HEK293 (cell line): ENCODE data around the gene PIP4K2B.
A peak's percentile ranks its signal among the peaks of the same experiment; 100 is the strongest.

Experiments
- GFI1B ChIP-seq: fragments of 450-650 bp; formaldehyde crosslinking; IDR thresholded peaks from 2 replicates; pipeline ENCODE4 v1.5.1; 2016; ENCODE audit warnings: missing biosample characterization, missing genetic modification characterization
- HOXA7 ChIP-seq: sonication (generic); formaldehyde crosslinking; IDR thresholded peaks from 2 replicates; pipeline ENCODE4 v1.8.1; 2022; ENCODE audit warnings: missing genetic modification reagents, borderline replicate concordance
- HOXD13 ChIP-seq: sonication (generic); formaldehyde crosslinking; IDR thresholded peaks from 2 replicates; pipeline ENCODE4 v1.8.0; 2022; ENCODE audit warnings: missing genetic modification reagents, borderline replicate concordance
- IKZF3 ChIP-seq: fragments of 450-650 bp; IDR thresholded peaks from 2 replicates; pipeline ENCODE4 v1.5.0; 2018; ENCODE audit warnings: missing biosample characterization, mild to moderate bottlenecking, missing genetic modification characterization, moderate library complexity
- KLF7 ChIP-seq: fragments of 450-650 bp; formaldehyde crosslinking; IDR thresholded peaks from 2 replicates; pipeline ENCODE4 v1.5.1; 2016; ENCODE audit warnings: missing biosample characterization, missing genetic modification characterization, borderline replicate concordance
- OVOL3 ChIP-seq: fragments of 450-650 bp; formaldehyde crosslinking; IDR thresholded peaks from 2 replicates; pipeline ENCODE4 v1.5.1; 2016; ENCODE audit warnings: missing biosample characterization, missing genetic modification characterization
- PRDM1 ChIP-seq: fragments of 450-650 bp; formaldehyde crosslinking; IDR thresholded peaks from 2 replicates; pipeline ENCODE4; 2016; ENCODE audit warnings: missing biosample characterization, missing genetic modification characterization
- ZEB2 ChIP-seq: fragments of 450-650 bp; formaldehyde crosslinking; IDR thresholded peaks from 2 replicates; pipeline ENCODE4 v1.5.1; 2016; ENCODE audit warnings: missing biosample characterization, missing genetic modification characterization
- ZFP41 ChIP-seq: fragments of 450-650 bp; formaldehyde crosslinking; IDR thresholded peaks from 2 replicates; pipeline ENCODE4 v1.5.1; 2016; ENCODE audit warnings: missing biosample characterization, missing genetic modification characterization, borderline replicate concordance
- ZIC2 ChIP-seq: fragments of 450-650 bp; formaldehyde crosslinking; IDR thresholded peaks from 2 replicates; pipeline ENCODE4 v1.5.1; 2016; ENCODE audit warnings: missing biosample characterization, missing genetic modification characterization
- ZNF10 ChIP-seq: fragments of 450-650 bp; formaldehyde crosslinking; IDR thresholded peaks from 2 replicates; pipeline ENCODE4 v1.5.1; 2017; ENCODE audit warnings: missing biosample characterization, missing genetic modification characterization
- ZNF121 ChIP-seq: fragments of 450-650 bp; formaldehyde crosslinking; IDR thresholded peaks from 2 replicates; pipeline ENCODE4 v1.5.1; 2016; ENCODE audit warnings: missing biosample characterization, missing genetic modification characterization
- ZNF155 ChIP-seq: fragments of 450-650 bp; formaldehyde crosslinking; IDR thresholded peaks from 2 replicates; pipeline ENCODE4 v1.5.1; 2016; ENCODE audit warnings: missing biosample characterization, missing genetic modification characterization
- ZNF157 ChIP-seq: fragments of 450-650 bp; formaldehyde crosslinking; IDR thresholded peaks from 2 replicates; pipeline ENCODE4 v1.5.1; 2016; ENCODE audit warnings: missing biosample characterization, missing genetic modification characterization
- ZNF211 ChIP-seq: fragments of 450-650 bp; formaldehyde crosslinking; IDR thresholded peaks from 2 replicates; pipeline ENCODE4 v1.5.1; 2016; ENCODE audit warnings: low read depth, missing biosample characterization, missing genetic modification characterization
- ZNF221 ChIP-seq: fragments of 450-650 bp; formaldehyde crosslinking; IDR thresholded peaks from 2 replicates; pipeline ENCODE4 v1.5.1; 2017; ENCODE audit warnings: missing biosample characterization, missing genetic modification characterization, borderline replicate concordance
- ZNF23 ChIP-seq: fragments of 450-650 bp; formaldehyde crosslinking; IDR thresholded peaks from 2 replicates; pipeline ENCODE4 v1.5.1; 2016; ENCODE audit warnings: missing biosample characterization, missing genetic modification characterization, borderline replicate concordance
- ZNF24 ChIP-seq: fragments of 450-650 bp; formaldehyde crosslinking; IDR thresholded peaks from 2 replicates; pipeline ENCODE4 v1.5.1; 2016; ENCODE audit warnings: missing biosample characterization, missing genetic modification characterization
- ZNF311 ChIP-seq: fragments of 450-650 bp; formaldehyde crosslinking; IDR thresholded peaks from 2 replicates; pipeline ENCODE4 v1.5.1; 2017; ENCODE audit warnings: missing biosample characterization, missing genetic modification characterization, borderline replicate concordance
- ZNF324 ChIP-seq: fragments of 450-650 bp; formaldehyde crosslinking; IDR thresholded peaks from 2 replicates; pipeline ENCODE4 v1.5.1; 2016; ENCODE audit warnings: missing biosample characterization, missing genetic modification characterization
- ZNF354C ChIP-seq: fragments of 450-650 bp; formaldehyde crosslinking; IDR thresholded peaks from 2 replicates; pipeline ENCODE4 v1.5.1; 2016; ENCODE audit warnings: missing biosample characterization, missing genetic modification characterization, low read depth, borderline replicate concordance
- ZNF433 ChIP-seq: fragments of 450-650 bp; formaldehyde crosslinking; IDR thresholded peaks from 2 replicates; pipeline ENCODE4 v1.5.1; 2016; ENCODE audit warnings: missing biosample characterization, missing genetic modification characterization, low read depth
- ZNF514 ChIP-seq: fragments of 450-650 bp; formaldehyde crosslinking; IDR thresholded peaks from 2 replicates; pipeline ENCODE4 v1.5.1; 2016; ENCODE audit warnings: missing biosample characterization, missing genetic modification characterization
- ZNF521 ChIP-seq: fragments of 450-650 bp; formaldehyde crosslinking; IDR thresholded peaks from 2 replicates; pipeline ENCODE4 v1.5.1; 2017; ENCODE audit warnings: missing biosample characterization, mild to moderate bottlenecking, missing genetic modification characterization
- ZNF529 ChIP-seq: fragments of 450-650 bp; formaldehyde crosslinking; IDR thresholded peaks from 2 replicates; pipeline ENCODE4 v1.5.1; 2017; ENCODE audit warnings: missing genetic modification characterization, missing biosample characterization; ENCODE audit not compliant: insufficient replicate concordance
- ZNF530 ChIP-seq: fragments of 450-650 bp; formaldehyde crosslinking; IDR thresholded peaks from 2 replicates; pipeline ENCODE4 v1.5.1; 2016; ENCODE audit warnings: low read depth, missing biosample characterization, missing genetic modification characterization
- ZNF548 ChIP-seq: fragments of 450-650 bp; formaldehyde crosslinking; IDR thresholded peaks from 2 replicates; pipeline ENCODE4 v1.5.1; 2016; ENCODE audit warnings: missing biosample characterization, missing genetic modification characterization
- ZNF571 ChIP-seq: fragments of 450-650 bp; formaldehyde crosslinking; IDR thresholded peaks from 2 replicates; pipeline ENCODE4 v1.5.0; 2017; ENCODE audit warnings: missing biosample characterization, missing genetic modification characterization
- ZNF624 ChIP-seq: fragments of 450-650 bp; formaldehyde crosslinking; IDR thresholded peaks from 2 replicates; pipeline ENCODE4 v1.5.1; 2017; ENCODE audit warnings: missing biosample characterization, missing genetic modification characterization
- ZNF626 ChIP-seq: fragments of 450-650 bp; sonication (Bioruptor Pico); formaldehyde crosslinking; IDR thresholded peaks from 2 replicates; pipeline ENCODE4 v1.5.1; 2018; ENCODE audit warnings: missing biosample characterization, missing genetic modification characterization, inconsistent platforms
- ZNF791 ChIP-seq: fragments of 450-650 bp; formaldehyde crosslinking; IDR thresholded peaks from 2 replicates; pipeline ENCODE4 v1.5.1; 2016; ENCODE audit warnings: missing biosample characterization, missing genetic modification characterization
- ZSCAN4 ChIP-seq: fragments of 450-650 bp; formaldehyde crosslinking; IDR thresholded peaks from 2 replicates; pipeline ENCODE4 v1.5.1; 2017; ENCODE audit warnings: missing biosample characterization, missing genetic modification characterization
- ZSCAN5A ChIP-seq: fragments of 450-650 bp; formaldehyde crosslinking; IDR thresholded peaks from 2 replicates; pipeline ENCODE4 v1.5.1; 2016; ENCODE audit warnings: missing biosample characterization, missing genetic modification characterization
- TF ChIP-seq, protein P1 (sequence below): fragments of 450-650 bp; IDR thresholded peaks from 2 replicates; pipeline ENCODE4 v1.5.1; 2018; ENCODE audit warnings: missing biosample characterization, missing genetic modification characterization
- TF ChIP-seq, protein P2 (sequence below): fragments of 450-650 bp; formaldehyde crosslinking; IDR thresholded peaks from 2 replicates; pipeline ENCODE4 v1.5.1; 2016; ENCODE audit warnings: missing biosample characterization, missing genetic modification characterization, borderline replicate concordance

The PIP4K2B gene

DNA sequence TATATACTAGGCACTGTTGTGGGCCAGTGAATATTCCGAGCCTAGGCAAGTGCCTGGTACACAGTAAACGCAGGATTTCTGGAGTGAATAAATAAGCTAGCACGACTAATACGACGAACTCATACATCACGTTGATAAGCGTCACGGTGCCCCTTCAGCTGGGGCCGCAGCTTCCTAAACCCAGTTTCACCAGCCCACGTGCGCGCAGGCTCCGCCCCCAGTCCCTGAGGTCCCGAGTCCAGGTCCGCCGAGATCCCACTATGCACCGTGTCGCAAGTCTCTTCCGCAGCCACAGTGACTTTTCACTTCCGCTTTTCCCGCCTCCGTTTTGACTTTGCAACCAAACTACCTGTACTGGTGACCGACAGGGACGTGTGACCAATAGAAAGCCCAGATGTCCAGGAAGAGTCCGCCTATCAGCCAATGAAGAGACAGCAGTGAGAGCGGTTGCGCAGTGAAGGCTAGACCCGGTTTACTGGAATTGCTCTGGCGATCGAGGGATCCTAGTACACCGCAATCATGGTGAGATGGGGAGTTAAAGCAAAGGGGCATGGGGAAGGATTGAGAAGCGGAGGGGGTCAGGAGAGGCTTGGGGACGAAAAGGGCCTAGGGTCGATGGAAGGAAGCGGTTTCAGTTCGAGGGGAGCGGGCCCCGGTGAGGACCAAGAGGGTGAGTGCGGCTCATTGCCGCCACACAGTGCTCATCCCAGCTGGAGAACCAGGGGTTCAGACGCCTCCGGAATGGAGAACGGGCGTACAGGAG is 46.9 kb downstream of the PIP4K2B start, which contains the start of gene PSMB3 (continued):
- no peak for TF ChIP-seq ZIC2 (tag by site-specific recombination)
- TF ChIP-seq ZNF121 (tag by site-specific recombination) = no peak
- no peak for TF ChIP-seq ZNF155 (tag by site-specific recombination)
- TF ChIP-seq GFI1B (tag by site-specific recombination) = no peak
- no peak for TF ChIP-seq ZNF311
- TF ChIP-seq, protein P1, sequence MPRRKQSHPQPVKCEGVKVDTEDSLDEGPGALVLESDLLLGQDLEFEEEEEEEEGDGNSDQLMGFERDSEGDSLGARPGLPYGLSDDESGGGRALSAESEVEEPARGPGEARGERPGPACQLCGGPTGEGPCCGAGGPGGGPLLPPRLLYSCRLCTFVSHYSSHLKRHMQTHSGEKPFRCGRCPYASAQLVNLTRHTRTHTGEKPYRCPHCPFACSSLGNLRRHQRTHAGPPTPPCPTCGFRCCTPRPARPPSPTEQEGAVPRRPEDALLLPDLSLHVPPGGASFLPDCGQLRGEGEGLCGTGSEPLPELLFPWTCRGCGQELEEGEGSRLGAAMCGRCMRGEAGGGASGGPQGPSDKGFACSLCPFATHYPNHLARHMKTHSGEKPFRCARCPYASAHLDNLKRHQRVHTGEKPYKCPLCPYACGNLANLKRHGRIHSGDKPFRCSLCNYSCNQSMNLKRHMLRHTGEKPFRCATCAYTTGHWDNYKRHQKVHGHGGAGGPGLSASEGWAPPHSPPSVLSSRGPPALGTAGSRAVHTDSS (tag by site-specific recombination) = no peak
- no peak for TF ChIP-seq ZSCAN5A (tag by site-specific recombination)
- TF ChIP-seq IKZF3 (tag by site-specific recombination) = no peak
- TF ChIP-seq ZFP41 (tag by site-specific recombination) = no peak
- no peak for TF ChIP-seq KLF7 (tag by site-specific recombination)
- 0 out of 2 replicates have a peak, but pooled peaks have one; percentile 38 for TF ChIP-seq ZNF10 (tag by site-specific recombination)
- TF ChIP-seq ZNF521 (tag by site-specific recombination) = no peak
- TF ChIP-seq ZNF624 = no peak
- TF ChIP-seq HOXD13 = peak; percentile 36; the same call in 1 of the 2 replicates
- TF ChIP-seq, protein P2, sequence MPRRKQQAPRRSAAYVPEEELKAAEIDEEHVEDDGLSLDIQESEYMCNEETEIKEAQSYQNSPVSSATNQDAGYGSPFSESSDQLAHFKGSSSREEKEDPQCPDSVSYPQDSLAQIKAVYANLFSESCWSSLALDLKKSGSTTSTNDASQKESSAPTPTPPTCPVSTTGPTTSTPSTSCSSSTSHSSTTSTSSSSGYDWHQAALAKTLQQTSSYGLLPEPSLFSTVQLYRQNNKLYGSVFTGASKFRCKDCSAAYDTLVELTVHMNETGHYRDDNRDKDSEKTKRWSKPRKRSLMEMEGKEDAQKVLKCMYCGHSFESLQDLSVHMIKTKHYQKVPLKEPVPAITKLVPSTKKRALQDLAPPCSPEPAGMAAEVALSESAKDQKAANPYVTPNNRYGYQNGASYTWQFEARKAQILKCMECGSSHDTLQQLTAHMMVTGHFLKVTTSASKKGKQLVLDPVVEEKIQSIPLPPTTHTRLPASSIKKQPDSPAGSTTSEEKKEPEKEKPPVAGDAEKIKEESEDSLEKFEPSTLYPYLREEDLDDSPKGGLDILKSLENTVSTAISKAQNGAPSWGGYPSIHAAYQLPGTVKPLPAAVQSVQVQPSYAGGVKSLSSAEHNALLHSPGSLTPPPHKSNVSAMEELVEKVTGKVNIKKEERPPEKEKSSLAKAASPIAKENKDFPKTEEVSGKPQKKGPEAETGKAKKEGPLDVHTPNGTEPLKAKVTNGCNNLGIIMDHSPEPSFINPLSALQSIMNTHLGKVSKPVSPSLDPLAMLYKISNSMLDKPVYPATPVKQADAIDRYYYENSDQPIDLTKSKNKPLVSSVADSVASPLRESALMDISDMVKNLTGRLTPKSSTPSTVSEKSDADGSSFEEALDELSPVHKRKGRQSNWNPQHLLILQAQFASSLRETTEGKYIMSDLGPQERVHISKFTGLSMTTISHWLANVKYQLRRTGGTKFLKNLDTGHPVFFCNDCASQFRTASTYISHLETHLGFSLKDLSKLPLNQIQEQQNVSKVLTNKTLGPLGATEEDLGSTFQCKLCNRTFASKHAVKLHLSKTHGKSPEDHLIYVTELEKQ (tag by site-specific recombination) = no peak
- TF ChIP-seq ZNF157 = no peak
- no peak for TF ChIP-seq ZEB2 (tag by site-specific recombination)
- TF ChIP-seq ZNF433 = no peak
- peak; percentile 83 for TF ChIP-seq PRDM1 (tag by site-specific recombination)
- TF ChIP-seq ZSCAN4 = no peak; the same call in 1 of the 2 replicates
- TF ChIP-seq ZNF514 (tag by site-specific recombination) = no peak
- TF ChIP-seq ZNF354C (tag by site-specific recombination) = no peak
- TF ChIP-seq ZNF24 (tag by site-specific recombination) = 0 out of 2 replicates have a peak, but pooled peaks have one; percentile 17
- TF ChIP-seq ZNF324 (tag by site-specific recombination) = no peak
- no peak for TF ChIP-seq ZNF791 (tag by site-specific recombination)
- no peak for TF ChIP-seq HOXA7
- TF ChIP-seq ZNF23 (tag by site-specific recombination) = no peak
- TF ChIP-seq ZNF571 (tag by site-specific recombination) = no peak
- TF ChIP-seq ZNF211 (tag by site-specific recombination) = no peak
- TF ChIP-seq ZNF529 (tag by site-specific recombination) = no peak
- TF ChIP-seq ZNF530 (tag by site-specific recombination) = no peak
- TF ChIP-seq ZNF548 = no peak
- no peak for TF ChIP-seq ZNF221
- no peak for TF ChIP-seq OVOL3 (tag by site-specific recombination)
- no peak for TF ChIP-seq ZNF626 (tag by site-specific recombination)
